Endothelial cell (in vitro differentiated cells): ENCODE measurements around the gene FKBP9. TPM values are rescaled to one million over a fixed set of nuclear protein-coding genes. Genes with fewer than 3 reads are reported as not detected.
"Not testable (repeated sequence)": the region's sequence is repeated elsewhere in the genome, so short reads cannot be mapped to it uniquely, and the experiment has no call there.

Experiments used
- DNase-seq: peaks from one replicate; pipeline ENCODE4 v3.0.0; 2021; ENCODE audit warnings: low spot score
- H3K27ac Mint-ChIP-seq: one replicate; pipeline ENCODE4 v1.8.0; 2021; ENCODE audit warnings: mixed read lengths, inconsistent platforms; ENCODE audit not compliant: unreplicated experiment
- H3K27me3 Mint-ChIP-seq: one replicate; pipeline ENCODE4 v1.8.0; 2021; ENCODE audit warnings: mild to moderate bottlenecking, moderate library complexity, mixed read lengths, inconsistent platforms; ENCODE audit not compliant: unreplicated experiment
- H3K36me3 Mint-ChIP-seq: one replicate; pipeline ENCODE4 v1.8.0; 2021; ENCODE audit warnings: mild to moderate bottlenecking, low read depth, mixed read lengths, inconsistent platforms; ENCODE audit not compliant: unreplicated experiment
- H3K4me1 Mint-ChIP-seq: one replicate; pipeline ENCODE4 v1.8.0; 2021; ENCODE audit warnings: mild to moderate bottlenecking, mixed read lengths, inconsistent platforms; ENCODE audit not compliant: unreplicated experiment
- H3K4me3 Mint-ChIP-seq: one replicate; pipeline ENCODE4 v1.8.0; 2021; ENCODE audit warnings: mild to moderate bottlenecking, mixed read lengths, inconsistent platforms; ENCODE audit not compliant: unreplicated experiment
- H3K9me3 Mint-ChIP-seq: one replicate; pipeline ENCODE4 v1.8.0; 2021; ENCODE audit warnings: mixed read lengths, inconsistent platforms; ENCODE audit not compliant: unreplicated experiment
- CTCF ChIP-seq: fragments of 200-600 bp; sonication (generic); IDR thresholded peaks from one replicate; pipeline ENCODE4 v1.5.0; 2021; ENCODE audit warnings: antibody characterized with exemption; ENCODE audit not compliant: unreplicated experiment
- total RNA-seq: library from RNA; stranded (reverse); fragmentation: NEBNext Ultra II Directional; extraction: Animal tissue kit (Norgen Biotek cat#: 25700); gene quantifications from one replicate; pipeline ENCODE4 v1.2.1, GENCODE V29; 2021; ENCODE audit not compliant: unreplicated experiment

Gene FKBP9
- total RNA-seq, 1 donor from 2014 or later = 218 TPM

DNA sequence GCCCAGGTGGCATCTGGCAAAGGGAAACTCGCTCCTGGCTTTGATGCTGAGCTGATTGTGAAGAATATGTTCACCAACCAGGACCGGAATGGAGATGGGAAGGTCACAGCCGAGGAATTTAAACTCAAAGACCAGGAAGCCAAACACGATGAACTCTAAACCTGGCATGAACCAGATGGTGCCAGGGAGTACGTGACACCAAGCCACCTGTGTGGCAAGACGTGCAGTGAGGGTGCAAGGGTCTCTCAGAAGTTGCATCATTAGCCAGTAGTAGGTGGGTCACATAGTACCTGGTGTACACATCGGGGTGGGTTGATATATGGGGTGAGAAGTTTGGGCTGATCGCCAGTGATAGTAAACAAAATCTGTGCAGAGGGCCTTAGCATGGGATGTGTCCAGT is 48.0 kb downstream of the FKBP9 start:
- not testable (repeated sequence) for H3K4me3 Mint-ChIP-seq, H3K27me3 Mint-ChIP-seq, DNase-seq, H3K9me3 Mint-ChIP-seq, H3K27ac Mint-ChIP-seq
- Mint-ChIP-seq H3K36me3 (peaks cover 32% of the 10 kb centered on the region), H3K4me1 (peaks cover 17% of the 10 kb centered on the region)

- H3K4me1 Mint-ChIP-seq = peaks cover 17% of the 10 kb centered on the region
- H3K9me3 Mint-ChIP-seq, H3K27me3 Mint-ChIP-seq, H3K4me3 Mint-ChIP-seq, DNase-seq, H3K27ac Mint-ChIP-seq: not testable (repeated sequence)
- H3K36me3 Mint-ChIP-seq = peaks cover 35% of the 10 kb centered on the region
Measured at GRCh38 chr7:33005690-33006089, 48.5 kb downstream of the FKBP9 start.

GRCh38 chr7:33009734-33010133 is 52.5 kb downstream of the FKBP9 start:
- no peak for DNase-seq
- no peaks in the 10 kb centered on the region for H3K9me3 Mint-ChIP-seq
- no peak overlapping the region for H3K4me3 Mint-ChIP-seq
- no peaks in the 10 kb centered on the region for H3K4me1 Mint-ChIP-seq
- no peak for TF ChIP-seq CTCF
- H3K36me3 Mint-ChIP-seq = peaks cover 27% of the 10 kb centered on the region
- H3K27me3 Mint-ChIP-seq = peaks cover 2% of the 10 kb centered on the region
- H3K27ac Mint-ChIP-seq = no peak overlapping the region

- DNase-seq = no peak
- H3K4me1 Mint-ChIP-seq = no peaks in the 10 kb centered on the region
- H3K4me3 Mint-ChIP-seq = peak overlapping the region; percentile 56
- H3K27ac Mint-ChIP-seq = no peak overlapping the region
- H3K9me3 Mint-ChIP-seq = no peaks in the 10 kb centered on the region
- TF ChIP-seq CTCF = no peak
- peaks cover 31% of the 10 kb centered on the region for H3K36me3 Mint-ChIP-seq
- peaks cover 4% of the 10 kb centered on the region for H3K27me3 Mint-ChIP-seq
Measured at GRCh38 chr7:33012364-33012763, 55.1 kb downstream of the FKBP9 start.

GRCh38 chr7:33024189-33024757 is 67.0 kb downstream of the FKBP9 start:
- H3K4me1 Mint-ChIP-seq = no peaks in the 10 kb centered on the region
- no peak for DNase-seq
- H3K27me3 Mint-ChIP-seq = no peaks in the 10 kb centered on the region
- no peak for TF ChIP-seq CTCF
- no peaks in the 10 kb centered on the region for H3K9me3 Mint-ChIP-seq
- H3K4me3 Mint-ChIP-seq = no peak overlapping the region
- H3K36me3 Mint-ChIP-seq = no peaks in the 10 kb centered on the region
- no peak overlapping the region for H3K27ac Mint-ChIP-seq

- no peaks in the 10 kb centered on the region for H3K36me3 Mint-ChIP-seq
- H3K9me3 Mint-ChIP-seq = no peaks in the 10 kb centered on the region
- DNase-seq = no peak
- no peak for TF ChIP-seq CTCF
- peaks cover 2% of the 10 kb centered on the region for H3K27me3 Mint-ChIP-seq
- no peak overlapping the region for H3K27ac Mint-ChIP-seq
- H3K4me1 Mint-ChIP-seq = peaks cover 5% of the 10 kb centered on the region
- H3K4me3 Mint-ChIP-seq = no peak overlapping the region
Measured at GRCh38 chr7:33035776-33036175, 78.5 kb downstream of the FKBP9 start.
